Measurements from ENCODE around the gene LRRC2.
A peak's percentile ranks its signal among the peaks of the same experiment; 100 is the strongest.
"Not testable (repeated sequence)": the region's sequence is repeated elsewhere in the genome, so short reads cannot be mapped to it uniquely, and the experiment has no call there.

Gene LRRC2

DNA sequence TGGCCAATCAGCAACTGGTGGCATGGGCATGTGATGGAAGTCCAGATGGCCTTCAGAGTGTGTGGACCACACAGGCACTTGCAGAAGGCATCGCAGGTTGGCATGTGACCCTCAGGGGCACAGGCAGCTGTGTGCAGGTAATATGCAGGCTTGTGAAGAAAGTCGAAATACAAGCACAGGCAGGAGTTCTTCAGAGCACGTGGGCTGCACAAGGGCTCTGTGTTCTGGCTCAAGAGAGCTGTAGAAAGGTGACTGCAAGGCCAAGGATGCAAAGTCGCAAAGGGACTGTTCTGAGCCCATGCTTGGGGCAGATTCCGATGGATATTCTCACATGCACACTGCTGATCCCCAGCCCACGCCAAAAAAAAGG is 8.3 kb downstream of the LRRC2 start:
- no peak for DNase-seq (ENCODE audit: low read depth in 2 of 2)

- DNase-seq (ENCODE audit: low read depth in 2 of 2), result no peak
These were observed 12.9 kb downstream of the LRRC2 start for GRCh38 chr3:46553154-46553553.

DNA sequence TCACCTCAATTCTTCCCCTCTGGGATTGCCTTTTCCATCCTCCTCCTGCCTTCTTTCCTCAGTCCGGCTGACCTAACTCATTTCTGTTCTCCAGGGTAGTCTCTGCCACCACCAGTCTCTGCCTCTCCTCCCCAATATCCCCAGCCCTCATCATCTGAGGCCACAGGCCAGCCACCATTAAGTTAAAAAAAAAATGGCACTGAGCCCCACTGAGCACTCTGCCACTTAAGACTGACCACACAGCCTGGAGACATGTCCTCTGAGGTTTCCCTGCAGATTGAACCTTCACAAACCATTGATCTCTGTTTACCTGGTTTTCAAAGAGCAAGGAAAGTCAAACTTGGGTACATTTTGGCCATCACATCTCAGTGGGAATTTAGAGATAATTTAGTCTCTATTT is 13.6 kb downstream of the LRRC2 start:
- no peak for DNase-seq (ENCODE audit: low read depth in 2 of 2)

GRCh38 chr3:46551615-46552014 is 14.5 kb downstream of the LRRC2 start:
- DNase-seq (ENCODE audit: low read depth in 2 of 2), result no peak

DNA sequence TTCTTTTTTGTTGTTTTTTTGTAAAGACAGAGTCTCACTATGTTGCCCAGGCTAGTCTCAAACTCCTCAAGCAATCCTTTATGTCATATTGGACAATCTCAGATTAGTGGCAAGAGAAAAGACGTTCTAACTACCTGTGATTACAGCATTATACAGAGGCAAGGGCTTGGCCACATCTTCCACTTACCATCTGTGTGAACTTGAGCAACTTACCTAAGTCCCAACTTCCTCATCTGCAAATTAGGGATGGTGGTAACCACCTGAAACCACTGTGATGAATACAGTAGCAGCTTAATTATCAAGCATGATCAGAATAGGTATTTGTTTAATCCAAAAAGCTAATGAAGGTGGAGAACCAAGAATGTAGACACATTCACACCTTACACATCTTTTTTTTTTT is 16.1 kb downstream of the LRRC2 start:
- no peak for DNase-seq (ENCODE audit: low read depth in 2 of 2)

- DNase-seq (ENCODE audit: low read depth in 2 of 2), result no peak
These were observed 16.6 kb downstream of the LRRC2 start for GRCh38 chr3:46549408-46549904.

GRCh38 chr3:46548611-46549010 is 17.5 kb downstream of the LRRC2 start:
- DNase-seq (ENCODE audit: low read depth in 2 of 2), result not testable (repeated sequence)

GRCh38 chr3:46546896-46547440 is 19.1 kb downstream of the LRRC2 start:
- no peak for DNase-seq (ENCODE audit: low read depth in 2 of 2)

GRCh38 chr3:46545818-46546630 is 20.1 kb downstream of the LRRC2 start:
- no peak for DNase-seq (ENCODE audit: low read depth in 2 of 2)

DNA sequence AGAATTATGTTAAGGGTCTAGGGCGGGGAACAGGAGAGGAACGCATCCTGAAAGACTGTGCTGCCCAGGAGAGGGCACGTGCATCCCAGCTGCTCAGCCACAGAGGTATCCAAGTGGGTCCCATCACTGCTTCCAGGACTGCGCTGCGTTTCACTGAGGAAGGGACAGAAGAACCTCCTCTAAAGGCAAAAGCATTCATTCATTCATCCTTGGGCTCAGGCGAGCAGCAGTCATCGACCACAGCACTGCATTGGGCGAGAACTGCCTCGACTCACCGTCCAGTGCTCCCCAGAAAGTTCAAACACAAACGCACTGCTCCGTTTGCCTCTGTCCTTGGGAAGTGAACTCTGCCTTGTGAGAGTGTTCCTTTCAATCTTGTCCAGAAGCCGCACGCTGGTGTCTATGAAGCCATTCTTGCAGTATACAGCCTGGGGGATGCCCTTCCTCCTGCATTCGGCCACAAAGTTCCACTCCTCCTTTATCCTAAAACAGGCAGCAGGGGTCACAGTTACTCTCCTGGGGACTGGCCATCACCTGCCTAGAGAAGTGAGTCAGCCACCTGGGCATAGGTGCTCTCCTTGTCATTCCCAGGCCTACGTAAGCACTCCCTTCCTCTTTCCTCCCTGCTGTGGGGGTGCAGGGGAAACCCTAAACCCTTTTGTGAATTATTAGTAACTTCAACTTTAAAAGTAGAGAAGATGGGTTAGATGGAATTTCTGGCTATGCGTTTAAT is 21.2 kb downstream of the LRRC2 start:
- DNase-seq (ENCODE audit: low read depth in 2 of 2), result no peak

- no peak for DNase-seq (ENCODE audit: low read depth in 2 of 2)
These were observed 23.3 kb downstream of the LRRC2 start for GRCh38 chr3:46542801-46543201.

DNA sequence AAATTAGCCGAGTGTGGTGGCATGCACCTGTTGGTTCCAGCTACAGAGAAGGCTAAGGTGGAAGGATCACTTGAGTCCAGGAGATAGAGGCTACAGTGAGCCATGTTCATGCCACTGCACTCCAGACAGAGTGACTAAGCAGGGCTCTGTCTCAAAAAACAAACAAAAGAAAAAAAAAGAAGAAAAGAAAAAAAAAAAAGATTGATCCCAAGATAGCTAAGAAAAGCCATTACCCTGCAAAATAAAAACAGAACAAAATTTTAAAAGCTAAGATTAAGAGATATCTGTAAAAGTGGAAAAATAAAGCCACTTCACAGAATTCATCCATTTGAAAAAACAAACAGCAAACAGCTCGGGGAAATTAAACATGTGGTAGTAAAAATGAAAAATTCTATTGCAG is 23.8 kb downstream of the LRRC2 start:
- DNase-seq (ENCODE audit: low read depth in 2 of 2), result no peak

DNA sequence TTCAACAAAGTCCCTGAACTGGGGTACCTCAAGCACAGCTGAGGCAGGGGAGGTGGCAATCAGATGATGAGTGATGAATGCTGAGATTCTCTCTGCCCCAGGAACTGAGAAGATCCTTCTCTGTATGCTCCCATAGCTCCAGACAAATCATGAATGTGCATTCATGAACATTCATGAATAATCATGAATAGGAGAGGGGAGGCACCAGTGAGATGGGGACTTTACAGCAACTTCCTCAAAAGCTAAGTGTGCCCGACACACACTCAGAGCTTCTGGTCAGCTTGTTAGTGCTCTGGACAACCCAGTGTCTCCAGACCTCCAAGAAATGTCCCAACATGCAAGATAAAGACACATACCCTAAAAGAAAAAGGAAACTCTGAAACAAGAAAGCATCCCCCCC is 24.3 kb downstream of the LRRC2 start:
- DNase-seq (ENCODE audit: low read depth in 2 of 2), result no peak

- DNase-seq (ENCODE audit: low read depth in 2 of 2), result no peak
These were observed 25.6 kb downstream of the LRRC2 start for GRCh38 chr3:46540550-46540949.

DNA sequence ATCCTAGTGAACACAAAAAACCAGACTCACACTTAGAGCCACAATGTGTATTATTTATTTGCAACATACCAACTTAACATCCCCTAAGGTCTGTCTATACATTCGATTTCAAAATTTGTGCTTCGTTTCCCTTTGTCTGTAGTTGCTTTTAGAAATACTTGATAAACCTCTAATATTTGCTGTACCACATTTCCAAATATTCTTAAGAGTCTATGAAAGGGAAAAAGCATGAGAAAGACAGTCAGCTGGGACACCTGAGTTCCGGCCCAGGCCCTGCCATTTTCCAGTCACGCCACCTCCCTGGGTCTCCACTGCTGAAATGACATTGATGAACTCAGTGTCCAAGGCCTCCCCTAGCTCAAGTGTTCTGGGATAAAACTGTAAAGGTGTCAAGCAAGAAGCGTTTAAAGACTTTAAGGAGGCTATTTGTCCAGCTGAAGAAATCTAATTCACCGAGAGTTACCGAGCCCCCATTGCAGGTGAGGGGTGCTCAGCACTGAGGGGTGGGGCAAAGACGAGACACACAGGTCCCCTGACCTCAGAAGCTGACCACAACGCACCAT is 26.6 kb downstream of the LRRC2 start:
- no peak for DNase-seq (ENCODE audit: low read depth in 2 of 2)

DNA sequence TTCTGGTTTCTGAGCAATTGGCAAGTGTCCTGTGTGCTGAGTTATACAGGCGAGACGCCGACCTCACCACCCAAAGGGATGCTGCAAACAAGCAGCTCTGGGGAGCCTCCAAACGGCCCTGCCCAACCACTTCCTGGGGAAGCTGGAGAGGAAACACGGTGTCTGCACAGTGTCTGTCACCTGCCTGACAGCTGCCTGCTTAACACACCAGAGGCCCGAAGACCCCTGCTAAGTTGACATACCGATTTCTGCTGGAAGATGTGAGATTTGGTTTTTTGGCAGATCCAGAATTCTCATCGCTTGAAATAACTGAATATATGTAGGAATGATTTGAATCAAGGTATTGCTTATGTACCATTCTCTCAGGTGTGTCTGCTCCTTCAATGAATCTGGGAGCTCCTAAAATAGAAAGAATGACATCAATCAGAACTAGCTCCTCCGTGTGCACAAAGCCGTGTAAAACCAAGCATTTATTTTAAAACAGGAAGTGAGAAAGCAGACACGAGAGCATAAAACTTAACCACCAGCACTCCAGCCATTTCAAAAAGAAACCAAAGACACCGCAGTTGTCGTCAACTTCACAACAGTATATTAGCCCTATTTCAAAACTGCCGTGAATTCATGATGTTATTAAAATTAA is 27.2 kb downstream of the LRRC2 start:
- peak; percentile 23 to 54 for DNase-seq (ENCODE audit: low read depth in 2 of 2)

GRCh38 chr3:46538425-46538802 is 27.7 kb downstream of the LRRC2 start:
- DNase-seq (ENCODE audit: low read depth in 2 of 2), result not testable (repeated sequence)

DNA sequence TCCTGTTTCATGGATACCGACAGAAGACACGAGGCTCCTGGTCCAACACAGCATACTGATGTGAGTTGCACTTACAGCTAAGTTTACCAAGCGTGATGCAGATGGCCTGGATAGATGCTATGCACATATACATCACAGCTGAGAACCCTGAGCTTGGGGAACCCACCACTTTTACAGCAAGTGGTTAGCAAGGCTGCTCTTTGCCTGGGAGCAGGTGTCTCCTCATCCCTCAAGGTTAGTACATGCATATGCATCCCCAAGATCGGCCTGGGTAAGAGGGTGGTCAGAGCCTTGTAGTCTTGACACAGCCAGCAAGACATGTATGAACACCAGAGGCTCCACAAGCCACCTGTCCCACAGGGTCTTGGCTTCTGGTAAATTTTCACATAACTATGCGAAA is 28.3 kb downstream of the LRRC2 start:
- DNase-seq (ENCODE audit: low read depth in 2 of 2), result no peak

- no peak for DNase-seq (ENCODE audit: low read depth in 2 of 2)
These were observed 28.8 kb downstream of the LRRC2 start for GRCh38 chr3:46537316-46537715.

DNA sequence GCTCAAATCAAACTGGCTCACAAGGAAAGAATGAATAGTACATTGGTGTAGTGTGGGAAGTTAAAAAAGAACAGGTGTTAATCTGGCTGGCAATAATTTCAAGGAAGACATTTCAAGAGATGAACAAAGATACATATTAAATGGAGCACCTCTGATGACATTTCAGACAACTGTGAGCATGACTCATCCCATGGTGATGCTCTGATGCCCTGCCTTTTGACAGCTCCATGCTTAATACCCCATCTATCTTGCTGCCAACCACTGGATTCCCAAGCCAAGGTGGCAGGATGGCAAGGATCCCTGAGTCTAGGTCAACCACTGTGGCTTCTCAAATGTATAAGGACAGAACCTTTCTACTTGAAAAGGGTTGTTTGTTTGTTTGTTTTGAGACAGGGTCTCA is 29.3 kb downstream of the LRRC2 start:
- DNase-seq (ENCODE audit: low read depth in 2 of 2), result no peak

GRCh38 chr3:46535746-46536145 is 30.4 kb downstream of the LRRC2 start:
- no peak for DNase-seq (ENCODE audit: low read depth in 2 of 2)

DNA sequence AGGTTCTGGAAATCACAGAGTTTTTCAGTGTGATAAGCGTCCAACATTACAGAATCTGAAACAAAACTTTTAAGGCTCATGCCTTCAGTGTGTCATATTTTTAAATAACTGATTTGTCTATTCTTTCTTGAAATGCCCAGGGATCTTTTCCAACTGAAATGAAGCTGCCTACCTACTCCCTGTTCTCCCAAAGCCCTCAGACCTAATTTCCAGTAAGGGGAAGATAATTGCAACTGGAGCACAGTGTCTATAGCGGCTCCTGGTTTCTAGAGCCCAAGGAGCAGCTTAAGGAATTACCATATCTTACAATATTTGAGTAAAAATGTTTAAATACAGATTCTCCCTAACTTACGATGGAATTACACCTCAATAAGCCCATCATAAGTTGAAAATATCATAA is 33.0 kb downstream of the LRRC2 start:
- DNase-seq (ENCODE audit: low read depth in 2 of 2), result no peak

All from stimulated activated CD4-positive, alpha-beta T cell treated with anti-CD3 and anti-CD28 coated beads, Interleukin-1b, Interleukin-23, amount 100 ng/mL, for 4 hours (primary cell).